Activated CD4-positive, CD25-positive, alpha-beta regulatory T cell treated with anti-CD3 and anti-CD28 coated beads, Interleukin-2, amount 50 U/mL, for 24 hours (primary cell): ENCODE data around the gene TRAK2.

Source experiments
- ATAC-seq, 2 donors: fragments of 150-1000 bp; cut with Tn5 transposase; one replicate each; pipeline ENCODE4 v1.10.0; 2021; ENCODE audit warnings: mild to moderate bottlenecking in 1 of 2, moderate library complexity in 1 of 2

TRAK2 gene

GRCh38 chr2:201353116-201353515, 98.1 kb downstream of the TRAK2 start:
- no peak for ATAC-seq

GRCh38 chr2:201350879-201351278, 100.4 kb downstream of the TRAK2 start:
- no peak for ATAC-seq

GRCh38 chr2:201349601-201350000, 101.7 kb downstream of the TRAK2 start:
- no peak for ATAC-seq

GRCh38 chr2:201348758-201349157, 102.5 kb downstream of the TRAK2 start:
- ATAC-seq: no peak

- ATAC-seq: no peak
These were observed 104.1 kb downstream of the TRAK2 start for GRCh38 chr2:201347138-201347537.

GRCh38 chr2:201345625-201346213, 105.5 kb downstream of the TRAK2 start:
- no peak for ATAC-seq

- ATAC-seq: no peak
These were observed 106.4 kb downstream of the TRAK2 start for GRCh38 chr2:201344663-201345366.

- ATAC-seq: no peak
These were observed 107.7 kb downstream of the TRAK2 start for GRCh38 chr2:201343559-201343958.

- no peak for ATAC-seq
These were observed 108.3 kb downstream of the TRAK2 start for GRCh38 chr2:201342923-201343322.

GRCh38 chr2:201329409-201329808, 121.8 kb downstream of the TRAK2 start:
- no peak for ATAC-seq

- ATAC-seq: no peak
These were observed 123.6 kb downstream of the TRAK2 start for GRCh38 chr2:201327678-201328077.
